Natural killer cell treated with Interleukin-12 subunit alpha and Interleukin-12 subunit beta and Interleukin-15 and Interleukin-18, amount 100 ng/mL, for 72 hours (primary cell): ENCODE measurements around the gene TUBGCP6. TPM values are rescaled to one million over a fixed set of nuclear protein-coding genes. Genes with fewer than 3 reads are reported as not detected.
A peak's percentile ranks its signal among the peaks of the same experiment; 100 is the strongest.

Source experiments
- ATAC-seq, 2 donors: fragments of 150-1000 bp; cut with Tn5 transposase in 1 of 2; sonication (Bioruptor Pico), chemical (Tn5 transposase) in 1 of 2; 2 replicates each; pipeline ENCODE4 v1.10.0; 2021
- DNase-seq: peaks from one replicate; pipeline ENCODE4 v3.0.0; 2022; ENCODE audit warnings: low spot score
- H3K27ac Mint-ChIP-seq, 2 donors: 1 replicate in 1 of 2; 2 replicates in 1 of 2; pipeline ENCODE4 v1.8.0; 2022; ENCODE audit warnings: mixed read lengths in 2 of 2, mild to moderate bottlenecking in 1 of 2, moderate library complexity in 1 of 2
- H3K27me3 Mint-ChIP-seq, 2 donors: 1 replicate in 1 of 2; 2 replicates in 1 of 2; pipeline ENCODE4 v1.8.0; 2022; ENCODE audit warnings: mixed read lengths in 2 of 2
- H3K36me3 Mint-ChIP-seq: one replicate; pipeline ENCODE4 v1.8.0; 2022; ENCODE audit warnings: mixed read lengths
- H3K4me1 Mint-ChIP-seq, 2 donors: 1 replicate in 1 of 2; 2 replicates in 1 of 2; pipeline ENCODE4 v1.8.0; 2022; ENCODE audit warnings: low read depth in 2 of 2, mixed read lengths in 2 of 2, mild to moderate bottlenecking in 1 of 2
- H3K4me3 Mint-ChIP-seq: one replicate; pipeline ENCODE4 v1.8.0; 2022; ENCODE audit warnings: mixed read lengths
- H3K9me3 Mint-ChIP-seq: 2 replicates; pipeline ENCODE4 v1.8.0; 2022; ENCODE audit warnings: mixed read lengths
- total RNA-seq, 2 donors: library from RNA; stranded (reverse); gene quantifications; one replicate each; pipeline ENCODE4 v1.2.3, GENCODE V29; 2022

TUBGCP6 gene
- total RNA-seq, 2 donors from 2014 or later = 47.6 to 80.1 TPM

DNA sequence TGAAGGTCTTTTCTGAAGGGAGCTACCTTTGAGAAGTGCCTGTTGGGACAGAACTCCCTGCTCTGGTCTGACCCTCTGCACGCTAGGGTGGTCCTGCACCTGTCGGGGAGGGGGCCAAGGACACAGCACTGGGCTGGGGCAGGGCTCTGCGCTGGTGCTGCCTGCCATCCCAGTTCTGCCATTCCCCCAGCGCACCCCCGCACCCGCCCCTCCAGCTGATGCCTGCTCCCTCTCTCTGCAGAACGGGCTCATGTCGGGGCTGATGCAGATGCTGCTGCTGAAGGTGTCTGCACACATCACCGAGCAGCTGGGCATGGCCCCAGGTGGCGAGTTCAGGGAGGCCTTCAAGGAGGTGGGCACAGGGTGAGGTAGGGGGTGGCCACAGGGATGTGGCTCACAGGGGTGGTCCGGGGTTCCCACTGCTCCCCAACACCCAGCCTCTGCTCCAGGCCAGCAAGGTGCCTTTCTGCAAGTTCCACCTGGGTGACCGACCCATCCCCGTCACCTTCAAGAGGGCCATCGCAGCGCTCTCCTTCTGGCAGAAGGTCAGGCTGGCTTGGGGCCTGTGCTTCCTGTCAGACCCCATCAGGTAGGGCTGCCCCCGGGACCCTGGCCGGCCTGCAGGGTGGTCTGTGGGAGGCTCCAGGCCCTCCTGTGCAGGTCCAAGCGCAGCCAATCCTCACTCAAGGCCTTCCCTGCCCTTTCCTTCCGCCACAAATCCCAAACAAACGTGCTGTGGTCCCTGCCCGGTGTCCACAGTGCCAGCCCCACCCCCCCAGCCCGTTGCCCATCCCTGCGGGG, 47.6 kb downstream of the TUBGCP6 start:
- ATAC-seq (no peak), DNase-seq (no peak)
- Mint-ChIP-seq H3K4me1 (peaks cover 6 to 7% of the 10 kb centered on the region in 2 donors), H3K4me3 (no peak overlapping the region), H3K36me3 (no peaks in the 10 kb centered on the region), H3K27ac (no peak overlapping the region), H3K9me3 (no peaks in the 10 kb centered on the region), H3K27me3 (no peaks in the 10 kb centered on the region)

DNA sequence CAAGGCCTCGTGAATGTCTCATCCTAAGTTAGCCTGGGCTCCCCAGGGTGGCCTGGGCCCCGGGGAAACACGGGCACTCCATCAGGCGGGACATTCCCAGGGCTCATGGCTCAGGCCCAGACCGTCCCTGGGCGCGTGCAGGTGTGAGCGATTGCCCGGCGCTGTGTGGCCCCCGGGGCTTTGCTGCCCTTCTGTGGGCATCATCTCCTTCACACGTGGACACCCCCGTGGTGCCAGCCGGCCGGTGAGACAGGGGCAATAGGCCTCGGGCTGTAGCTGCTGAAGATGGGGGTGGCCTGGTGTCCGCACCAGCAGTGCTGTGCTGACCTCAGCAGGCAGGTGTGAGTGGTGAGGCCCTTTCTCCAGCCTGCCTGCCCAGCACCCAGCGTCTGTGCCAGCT, 48.6 kb downstream of the TUBGCP6 start:
- Mint-ChIP-seq H3K9me3 (no peaks in the 10 kb centered on the region), H3K36me3 (no peaks in the 10 kb centered on the region), H3K4me1 (peaks cover 9% of the 10 kb centered on the region in 2 donors), H3K4me3 (no peak overlapping the region), H3K27me3 (no peaks in the 10 kb centered on the region), H3K27ac (no peak overlapping the region)
- no peak for ATAC-seq
- DNase-seq = no peak

DNA sequence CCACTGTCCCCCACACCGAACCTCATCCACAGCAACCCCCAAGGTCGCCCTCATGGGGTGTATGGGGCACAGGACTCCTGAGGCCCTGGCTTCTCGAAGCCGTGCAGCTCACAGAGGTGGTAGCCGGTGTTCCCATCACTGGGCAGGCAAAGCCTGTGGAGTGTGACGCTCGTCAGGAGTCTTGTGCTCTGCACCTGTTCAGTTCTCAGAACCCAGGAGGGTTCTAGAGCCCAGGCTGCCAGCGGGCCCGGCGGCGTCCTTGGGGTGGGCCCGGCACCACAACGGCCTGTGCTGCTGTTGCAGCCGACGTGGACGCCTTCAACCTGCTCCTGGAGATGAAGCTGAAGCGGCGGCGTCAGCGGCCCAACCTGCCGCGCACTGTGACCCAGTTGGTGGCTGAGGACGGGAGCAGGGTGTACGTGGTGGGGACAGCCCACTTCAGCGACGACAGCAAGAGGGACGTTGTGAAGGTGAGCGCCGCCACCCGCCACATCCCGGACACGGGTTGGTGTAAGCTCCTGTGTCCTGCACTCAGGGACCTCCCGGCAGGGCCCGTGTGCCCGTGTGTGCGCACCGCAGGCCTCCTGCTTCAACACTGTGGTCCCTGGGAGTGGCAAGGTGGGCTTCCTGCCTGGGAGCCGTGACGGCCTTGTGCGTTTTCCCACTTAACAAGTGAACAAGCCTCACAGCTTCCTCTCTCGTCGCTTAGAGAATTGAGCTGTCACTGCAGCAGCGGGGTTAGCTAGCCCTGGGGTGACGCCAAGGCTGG, 50.6 kb downstream of the TUBGCP6 start:
- H3K4me1 Mint-ChIP-seq = peaks cover 18 to 19% of the 10 kb centered on the region in 2 donors

DNA sequence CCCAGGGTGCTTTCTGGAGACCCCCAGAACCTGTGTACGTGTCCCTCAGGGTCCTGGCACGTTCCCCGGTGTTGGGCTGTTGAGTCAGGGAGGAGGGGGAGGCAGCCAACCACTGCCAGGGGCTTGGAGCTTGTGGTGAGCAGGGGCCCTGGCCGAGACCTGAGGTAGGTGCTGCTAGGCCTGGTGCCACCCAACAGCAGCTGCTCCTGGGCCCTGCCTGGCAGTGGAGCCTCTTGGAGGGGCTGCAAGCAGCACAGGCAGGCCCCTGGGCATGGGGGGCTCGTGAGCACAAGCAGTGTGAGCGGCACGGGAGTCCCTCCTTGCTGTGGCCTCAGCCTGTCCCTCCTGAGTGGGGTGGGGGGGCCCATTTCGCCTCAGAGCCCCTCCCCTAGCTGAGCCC, 51.2 kb downstream of the TUBGCP6 start:
- H3K4me1 Mint-ChIP-seq = peaks cover 19 to 21% of the 10 kb centered on the region in 2 donors
- DNase-seq = no peak
- no peak overlapping the region for H3K27ac Mint-ChIP-seq
- no peaks in the 10 kb centered on the region for H3K9me3 Mint-ChIP-seq
- no peak overlapping the region for H3K4me3 Mint-ChIP-seq
- no peaks in the 10 kb centered on the region for H3K36me3 Mint-ChIP-seq
- no peak for ATAC-seq
- H3K27me3 Mint-ChIP-seq = no peaks in the 10 kb centered on the region

More for the DNA sequence above, 50.6 kb downstream of the TUBGCP6 start:
- Mint-ChIP-seq H3K9me3 (no peaks in the 10 kb centered on the region), H3K4me3 (no peak overlapping the region), H3K27ac (no peak overlapping the region), H3K36me3 (no peaks in the 10 kb centered on the region), H3K27me3 (no peaks in the 10 kb centered on the region)
- DNase-seq = no peak
- no peak for ATAC-seq

DNA sequence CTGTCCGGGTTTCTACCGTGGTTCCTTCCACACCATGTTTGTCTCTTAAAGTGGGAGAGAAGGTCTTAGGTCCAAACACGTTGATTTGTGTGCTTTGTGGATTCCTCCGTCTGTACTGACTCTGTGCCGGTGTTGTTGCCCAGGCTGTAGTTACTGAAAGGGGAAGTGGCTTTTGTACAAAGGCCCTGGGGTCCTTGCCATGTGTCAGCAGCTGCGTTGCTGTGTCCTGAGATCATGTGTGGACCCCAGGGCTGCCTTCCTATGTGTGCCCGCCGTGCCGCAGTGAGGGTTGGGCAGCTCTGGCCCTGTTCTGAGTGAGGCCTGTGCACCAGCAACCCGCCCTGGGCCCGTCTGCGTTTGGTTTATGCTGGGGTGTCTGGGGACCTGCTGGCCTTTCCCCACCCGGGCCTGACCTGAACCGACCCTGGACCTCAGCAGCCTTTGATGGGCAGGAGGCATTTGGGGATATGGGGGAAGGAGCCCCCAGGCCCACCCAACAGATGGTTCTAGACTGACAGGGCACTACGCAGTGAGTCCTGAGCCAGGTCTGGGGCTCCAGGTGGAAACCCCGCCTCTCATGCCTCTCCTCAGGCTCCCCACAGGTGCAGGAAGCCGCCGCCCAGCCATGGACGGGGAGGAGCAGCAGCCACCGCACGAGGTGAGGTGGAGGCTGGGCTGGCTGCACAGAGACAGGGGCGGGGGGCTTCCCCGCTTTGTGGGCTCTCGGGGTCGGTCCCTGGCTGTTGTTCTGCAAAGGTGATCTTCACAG, 52.2 kb downstream of the TUBGCP6 start:
- H3K4me1 Mint-ChIP-seq = peaks cover 19 to 22% of the 10 kb centered on the region in 2 donors
- no peak for ATAC-seq
- H3K4me3 Mint-ChIP-seq = peak overlapping the region; percentile 69
- no peaks in the 10 kb centered on the region for H3K36me3 Mint-ChIP-seq
- DNase-seq = no peak
- no peaks in the 10 kb centered on the region for H3K9me3 Mint-ChIP-seq
- H3K27me3 Mint-ChIP-seq = no peaks in the 10 kb centered on the region
- peak overlapping the region; percentile 93 to 96 for H3K27ac Mint-ChIP-seq

DNA sequence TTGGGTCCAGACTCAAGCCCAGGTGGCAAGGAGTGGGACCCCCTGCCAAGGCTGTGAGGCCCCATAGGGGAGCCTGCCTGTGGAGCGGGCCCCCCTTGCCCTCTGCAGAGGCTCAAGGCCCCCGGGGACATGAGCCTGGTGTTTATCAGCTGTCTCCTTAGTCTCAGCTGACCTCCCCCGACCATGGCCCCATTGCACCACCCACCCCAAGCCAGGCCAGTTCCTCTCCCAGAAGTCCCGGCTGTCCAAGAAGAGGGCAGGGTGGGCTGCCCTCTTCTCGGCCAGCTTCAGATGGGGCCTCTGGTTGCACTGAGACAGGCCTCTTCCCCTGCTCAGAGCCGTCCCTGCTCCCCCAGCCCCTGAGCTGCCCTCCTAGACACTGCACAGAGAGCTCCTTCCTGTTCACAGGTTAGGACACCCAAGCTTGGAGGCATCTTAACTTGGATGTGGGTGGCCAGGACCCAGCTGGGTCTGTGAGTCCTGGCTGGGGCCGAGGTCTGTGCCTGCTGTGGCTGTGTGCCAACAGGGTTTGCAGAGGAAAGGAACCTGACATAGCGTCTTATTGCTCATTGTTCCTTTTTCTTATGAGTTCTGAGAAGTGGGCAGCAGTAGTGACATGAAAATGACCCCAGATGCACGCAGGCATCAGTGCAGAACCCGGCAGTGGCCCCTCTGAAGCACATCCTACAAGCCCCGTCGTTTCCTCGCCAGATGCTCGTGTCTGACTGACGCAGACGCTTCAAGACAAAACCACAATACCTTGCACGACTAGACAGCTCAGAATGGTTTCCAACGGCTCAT, 53.7 kb downstream of the TUBGCP6 start:
- Mint-ChIP-seq H3K9me3 (no peaks in the 10 kb centered on the region), H3K4me1 (peaks cover 26 to 32% of the 10 kb centered on the region in 2 donors), H3K4me3 (peak overlapping the region; percentile 93), H3K27me3 (no peaks in the 10 kb centered on the region), H3K36me3 (no peaks in the 10 kb centered on the region), H3K27ac (peak overlapping the region; percentile 93 to 96)
- DNase-seq (no peak), ATAC-seq (peak; percentile 58 to 75)

DNA sequence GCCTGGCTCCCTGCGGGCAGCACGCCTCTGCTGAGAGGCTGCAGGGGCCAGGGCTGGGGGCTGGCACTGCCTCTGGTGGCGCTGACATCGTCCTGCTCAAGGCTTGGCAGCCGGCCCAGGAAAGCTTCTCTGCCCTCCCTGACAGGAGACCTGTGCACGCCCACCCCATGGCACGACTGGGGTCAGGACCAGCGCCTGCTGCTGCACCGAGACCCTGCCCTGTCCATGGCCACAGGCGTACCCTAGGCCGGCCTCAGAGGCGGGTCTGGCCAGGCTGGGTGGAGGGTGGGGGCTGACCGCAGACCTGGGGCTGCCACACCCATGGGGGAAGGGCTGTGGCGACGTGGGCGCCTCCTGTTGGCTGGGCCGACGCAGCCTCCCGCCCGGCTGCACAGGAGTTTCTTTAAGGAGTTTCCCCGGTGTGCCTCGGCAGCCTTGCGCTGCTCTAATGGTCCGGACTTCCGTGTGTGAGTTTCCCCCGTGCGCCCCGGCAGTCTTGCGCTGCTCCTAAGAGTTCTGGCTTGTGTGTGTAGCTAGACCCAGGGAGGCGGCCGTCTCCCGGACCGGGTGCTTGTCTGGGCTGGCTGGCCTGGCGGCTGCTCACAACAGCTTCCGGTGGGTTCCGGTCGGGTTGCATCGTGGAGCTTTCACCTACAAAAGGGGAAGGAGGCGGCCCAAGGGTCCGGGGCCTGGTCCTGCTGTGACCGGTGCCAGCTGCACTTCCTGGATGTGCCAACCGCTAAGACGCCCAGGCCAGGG, 54.5 kb downstream of the TUBGCP6 start:
- ATAC-seq = peak; percentile 56 to 74
- no peaks in the 10 kb centered on the region for H3K36me3 Mint-ChIP-seq
- H3K9me3 Mint-ChIP-seq = no peaks in the 10 kb centered on the region
- H3K4me1 Mint-ChIP-seq = peaks cover 28 to 34% of the 10 kb centered on the region in 2 donors
- H3K27ac Mint-ChIP-seq = peak overlapping the region; percentile 93 to 96
- H3K27me3 Mint-ChIP-seq = no peaks in the 10 kb centered on the region
- peak overlapping the region; percentile 93 for H3K4me3 Mint-ChIP-seq
- DNase-seq = peak; percentile 86

DNA sequence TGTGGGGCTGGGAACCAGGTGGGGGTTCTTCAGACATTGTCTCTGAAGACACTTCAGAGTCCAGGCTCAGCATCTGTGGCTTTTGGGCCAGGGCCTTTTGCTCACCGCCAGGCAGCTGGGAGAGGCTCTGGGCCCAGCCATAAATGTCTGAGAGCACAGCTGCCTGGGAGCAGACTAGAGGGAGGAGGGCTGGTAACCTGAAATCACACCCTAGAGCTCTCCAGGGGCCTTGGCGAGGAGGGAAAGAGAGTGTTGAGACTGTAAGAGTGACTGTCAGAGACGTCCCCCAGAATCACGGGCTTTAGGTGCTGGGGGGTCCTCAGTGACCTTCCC, 55.0 kb downstream of the TUBGCP6 start:
- peak overlapping the region; percentile 93 to 96 for H3K27ac Mint-ChIP-seq

DNA sequence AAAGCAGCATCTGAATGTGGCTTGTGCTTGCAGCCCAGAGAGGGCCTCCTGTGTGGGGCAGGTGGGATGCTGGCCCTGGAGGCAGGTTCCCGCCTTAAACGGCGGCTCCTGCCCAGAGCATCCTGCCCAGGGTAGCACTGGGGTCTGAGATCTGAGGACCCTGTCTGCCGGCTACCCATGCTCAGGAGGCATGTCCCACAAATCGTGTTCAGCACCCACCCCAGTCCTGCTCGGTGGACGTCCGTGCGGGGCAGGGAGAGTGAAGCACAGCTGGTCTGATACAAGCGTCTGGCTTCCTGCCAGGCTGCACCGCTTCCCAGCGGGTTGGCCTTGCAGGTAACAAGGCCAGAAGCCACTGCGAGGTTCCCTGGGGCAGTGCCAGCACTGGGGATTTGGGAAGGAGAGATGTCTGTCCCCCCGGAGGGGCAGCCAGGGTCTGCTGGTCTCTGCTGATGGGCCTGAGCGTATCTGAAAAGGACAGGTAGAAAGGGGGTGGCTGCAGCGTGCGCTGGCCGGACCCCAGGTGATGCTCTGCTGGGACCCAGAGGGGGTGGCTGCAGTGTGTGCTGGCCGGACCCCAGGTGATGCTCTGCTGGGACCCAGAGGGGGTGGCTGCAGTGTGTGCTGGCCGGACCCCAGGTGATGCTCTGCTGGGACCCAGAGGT, 55.5 kb downstream of the TUBGCP6 start:
- H3K9me3 Mint-ChIP-seq = no peaks in the 10 kb centered on the region
- DNase-seq (no peak), ATAC-seq (no peak)
- peak overlapping the region; percentile 93 for H3K4me3 Mint-ChIP-seq
- H3K27me3 Mint-ChIP-seq = no peaks in the 10 kb centered on the region
- peak overlapping the region; percentile 93 to 96 for H3K27ac Mint-ChIP-seq
- H3K36me3 Mint-ChIP-seq = no peaks in the 10 kb centered on the region
- peaks cover 31 to 36% of the 10 kb centered on the region in 2 donors for H3K4me1 Mint-ChIP-seq

More for the DNA sequence above, 55.0 kb downstream of the TUBGCP6 start:
- DNase-seq = no peak
- H3K9me3 Mint-ChIP-seq = no peaks in the 10 kb centered on the region
- no peaks in the 10 kb centered on the region for H3K27me3 Mint-ChIP-seq
- no peaks in the 10 kb centered on the region for H3K36me3 Mint-ChIP-seq
- peak overlapping the region; percentile 93 for H3K4me3 Mint-ChIP-seq
- no peak for ATAC-seq
- peaks cover 29 to 36% of the 10 kb centered on the region in 2 donors for H3K4me1 Mint-ChIP-seq

DNA sequence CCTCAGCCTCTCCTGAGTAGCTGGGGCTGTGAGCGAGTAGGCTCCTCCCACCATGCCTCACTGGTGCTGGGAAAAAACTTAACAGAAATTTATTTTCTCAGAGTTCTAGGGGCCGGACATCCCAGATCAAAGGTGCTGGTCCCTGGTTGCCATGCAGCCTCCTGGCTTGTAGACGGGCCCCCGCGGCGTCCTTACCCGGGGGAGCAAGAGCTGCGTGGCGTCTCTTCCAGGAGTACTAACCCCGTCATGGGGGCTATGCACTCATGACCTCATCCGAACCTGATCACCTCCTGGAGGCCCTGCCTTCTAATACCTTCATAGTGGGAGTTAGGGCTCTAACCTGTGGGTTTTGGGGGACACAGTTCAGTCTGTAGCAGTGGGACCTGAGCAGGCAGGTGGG, 56.5 kb downstream of the TUBGCP6 start:
- no peak overlapping the region for H3K4me3 Mint-ChIP-seq
- no peaks in the 10 kb centered on the region for H3K36me3 Mint-ChIP-seq
- DNase-seq (no peak), ATAC-seq (no peak)
- H3K4me1 Mint-ChIP-seq = peaks cover 34 to 36% of the 10 kb centered on the region in 2 donors
- H3K27ac Mint-ChIP-seq = no peak overlapping the region
- no peaks in the 10 kb centered on the region for H3K27me3 Mint-ChIP-seq
- H3K9me3 Mint-ChIP-seq = no peaks in the 10 kb centered on the region

DNA sequence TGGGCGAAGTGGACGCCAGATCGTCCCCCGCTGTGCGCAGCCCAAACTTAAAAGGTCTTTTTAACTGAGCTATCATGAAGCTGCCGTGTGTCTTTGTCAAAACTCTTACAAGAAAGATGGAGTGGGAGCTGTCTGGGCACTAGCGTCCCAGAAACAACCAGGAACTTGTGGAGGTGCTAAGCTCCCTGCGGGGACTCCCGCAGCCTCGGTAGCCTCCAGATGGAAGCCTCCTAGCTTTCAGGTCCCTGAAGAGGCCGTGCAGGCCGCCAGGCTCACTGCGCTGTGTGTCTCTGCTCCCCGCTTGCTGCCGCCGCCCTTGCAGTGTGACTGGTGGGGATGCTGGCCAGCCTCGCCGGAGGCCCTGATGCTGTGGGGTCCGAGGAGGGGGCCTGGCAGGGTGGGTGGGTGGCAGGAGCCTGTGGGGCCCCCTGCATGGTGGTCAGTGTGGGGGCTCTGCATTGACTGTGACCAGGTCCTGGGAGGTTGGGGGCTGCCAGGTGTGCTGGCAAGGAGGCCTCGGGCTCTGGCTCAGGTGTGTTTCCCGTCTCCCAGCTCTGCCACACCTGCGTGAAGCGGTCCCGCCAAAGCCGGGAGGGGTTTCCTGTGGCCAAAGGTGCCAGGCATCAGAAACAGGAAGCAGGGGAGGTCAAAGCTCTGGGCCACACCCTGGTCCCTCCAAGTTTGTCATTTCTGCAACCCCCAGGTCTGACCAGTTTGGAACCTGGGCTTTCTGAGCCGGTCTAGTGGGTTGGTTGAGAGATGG, 57.9 kb downstream of the TUBGCP6 start:
- DNase-seq (no peak), ATAC-seq (no peak)
- Mint-ChIP-seq H3K36me3 (no peaks in the 10 kb centered on the region), H3K4me3 (peak overlapping the region; percentile 98), H3K4me1 (peaks cover 30 to 31% of the 10 kb centered on the region in 2 donors), H3K27ac (peak overlapping the region; percentile 84 to 93), H3K9me3 (no peaks in the 10 kb centered on the region), H3K27me3 (no peaks in the 10 kb centered on the region)
